Lung (tissue), 12 donors: ENCODE data around the gene PDE6G. TPM values are rescaled to one million over a fixed set of nuclear protein-coding genes. Genes with fewer than 3 reads are reported as not detected.
A peak's percentile ranks its signal among the peaks of the same experiment; 100 is the strongest.

Experiments used
- ATAC-seq: fragments of 200-7000 bp; cut with Tn5 transposase; one replicate; pipeline ENCODE4 v1.9.1; 2020; ENCODE audit warnings: moderate number of reproducible peaks; ENCODE audit not compliant: insufficient read depth, low FRiP score
- DNase-seq, 3 donors: peaks; one replicate each; pipeline ENCODE4 v3.0.0-alpha.2; 2013 to 2017
- H3K27ac ChIP-seq, 2 donors: one replicate each; pipeline ENCODE4 v1.5.1; 2013; ENCODE audit warnings: mild to moderate bottlenecking in 2 of 2, moderate library complexity in 2 of 2, control low read depth in 1 of 2, inconsistent platforms in 1 of 2, low read depth in 1 of 2, low read length in 1 of 2
- H3K27me3 ChIP-seq, 3 donors: one replicate each; pipeline ENCODE4 v1.5.1; 2013; ENCODE audit warnings: low read length in 2 of 3; ENCODE audit not compliant: control insufficient read depth in 3 of 3, insufficient read depth in 3 of 3
- H3K36me3 ChIP-seq, 4 donors: one replicate each; pipeline ENCODE4 v1.5.1; 2013; ENCODE audit warnings: low read length in 4 of 4, mild to moderate bottlenecking in 1 of 4, moderate library complexity in 1 of 4; ENCODE audit not compliant: control insufficient read depth in 4 of 4, insufficient read depth in 4 of 4
- H3K4me1 ChIP-seq, 5 donors: one replicate each; pipeline ENCODE4 v1.5.1; 2013; ENCODE audit warnings: low read length in 5 of 5, mild to moderate bottlenecking in 2 of 5, moderate library complexity in 1 of 5; ENCODE audit not compliant: control insufficient read depth in 5 of 5, insufficient read depth in 5 of 5
- H3K4me3 ChIP-seq: one replicate; pipeline ENCODE4 v1.5.1; 2013; ENCODE audit warnings: mild to moderate bottlenecking, control low read depth, moderate library complexity
- H3K9ac ChIP-seq, 2 donors: one replicate each; pipeline ENCODE4 v1.5.1; 2013; ENCODE audit warnings: low read length in 2 of 2, control low read depth in 1 of 2; ENCODE audit not compliant: insufficient read depth in 1 of 2
- H3K9me3 ChIP-seq, 4 donors: one replicate each; pipeline ENCODE4 v1.5.1; 2013; ENCODE audit warnings: low read length in 3 of 4, mild to moderate bottlenecking in 1 of 4, moderate library complexity in 1 of 4; ENCODE audit not compliant: control insufficient read depth in 4 of 4, insufficient read depth in 3 of 4
- WGBS, 2 donors: extraction: QIAGEN DNeasy Blood & Tissue Kit; methylation state at CpG; one replicate each; pipeline ENCODE4 v1.1.7; 2013; 5-methylcytosine and 5-hydroxymethylcytosine counted together
- polyA plus RNA-seq, 2 donors: library from polyadenylated mRNA; stranded (reverse); fragments of 200-250 nt; gene quantifications; one replicate each; pipeline ENCODE4 v1.2.1, GENCODE V29; 2013
- total RNA-seq, 2 donors: library from RNA; depleted of rRNA in 1 of 2; stranded (reverse); fragments of >200 nt in 1 of 2; gene quantifications; one replicate each; pipeline ENCODE4 v1.2.1, GENCODE V29; 2014 to 2021
- TF ChIP-seq, protein P1 (sequence below): IDR thresholded peaks from 2 replicates; pipeline ENCODE4 v1.5.1; 2012; ENCODE audit warnings: mild to moderate bottlenecking; ENCODE audit errors: control extremely low read depth, extremely low read depth
- donor health status: control.
- donor health status: control.
- donor health status: Bipolar disorder and iron deficiency.
- donor health status: healthy.
- donor health status: DM: yes; HTN: yes; CAD: no.

PDE6G gene
- total and polyA plus RNA-seq, 4 donors = 1.8 to 2.1 (median 1.8) TPM; not detected in 1

DNA sequence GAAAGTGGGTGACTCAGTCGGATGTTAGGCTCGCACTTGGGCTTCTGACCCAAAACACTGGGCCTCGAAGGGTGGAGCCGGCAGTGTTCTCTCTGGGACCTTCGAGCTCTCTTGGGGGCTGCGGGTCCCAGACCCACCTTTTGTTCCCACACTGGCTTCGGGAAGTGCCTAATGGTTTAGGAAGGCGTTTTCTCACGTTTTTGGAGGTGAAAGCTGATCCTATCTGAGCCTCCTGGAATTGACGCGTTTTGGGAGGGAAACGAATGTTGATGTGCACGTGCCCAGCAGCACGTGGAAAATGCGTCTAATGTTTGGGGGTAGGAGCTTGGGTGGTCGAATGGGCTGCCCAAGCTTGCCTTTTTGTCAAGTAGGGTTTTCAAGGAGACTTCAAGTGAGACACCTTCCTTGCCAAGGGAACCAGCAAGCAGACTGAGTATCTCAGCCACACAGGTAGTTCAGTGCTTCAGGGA is 28.1 kb upstream of the PDE6G start:
- DNase-seq (no peak), ATAC-seq (peak; percentile 48)
- Histone ChIP-seq H3K27ac (peak overlapping the region; percentile 87 to 94), H3K36me3 (peaks cover 2 to 43% (median 13%) of the 10 kb centered on the region in 4 donors), H3K4me3 (peak overlapping the region; percentile 88), H3K9me3 (no peaks in the 10 kb centered on the region), H3K27me3 (no peaks in the 10 kb centered on the region), H3K4me1 (peaks cover 0 to 24% (median 5%) of the 10 kb centered on the region in 5 donors), H3K9ac (peak overlapping the region; percentile 55 to 63)
- WGBS, 2 donors = 3% methylated on average over 16 of the region's 16 CpGs
- TF ChIP-seq, protein P1, sequence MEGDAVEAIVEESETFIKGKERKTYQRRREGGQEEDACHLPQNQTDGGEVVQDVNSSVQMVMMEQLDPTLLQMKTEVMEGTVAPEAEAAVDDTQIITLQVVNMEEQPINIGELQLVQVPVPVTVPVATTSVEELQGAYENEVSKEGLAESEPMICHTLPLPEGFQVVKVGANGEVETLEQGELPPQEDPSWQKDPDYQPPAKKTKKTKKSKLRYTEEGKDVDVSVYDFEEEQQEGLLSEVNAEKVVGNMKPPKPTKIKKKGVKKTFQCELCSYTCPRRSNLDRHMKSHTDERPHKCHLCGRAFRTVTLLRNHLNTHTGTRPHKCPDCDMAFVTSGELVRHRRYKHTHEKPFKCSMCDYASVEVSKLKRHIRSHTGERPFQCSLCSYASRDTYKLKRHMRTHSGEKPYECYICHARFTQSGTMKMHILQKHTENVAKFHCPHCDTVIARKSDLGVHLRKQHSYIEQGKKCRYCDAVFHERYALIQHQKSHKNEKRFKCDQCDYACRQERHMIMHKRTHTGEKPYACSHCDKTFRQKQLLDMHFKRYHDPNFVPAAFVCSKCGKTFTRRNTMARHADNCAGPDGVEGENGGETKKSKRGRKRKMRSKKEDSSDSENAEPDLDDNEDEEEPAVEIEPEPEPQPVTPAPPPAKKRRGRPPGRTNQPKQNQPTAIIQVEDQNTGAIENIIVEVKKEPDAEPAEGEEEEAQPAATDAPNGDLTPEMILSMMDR = no peak

DNA sequence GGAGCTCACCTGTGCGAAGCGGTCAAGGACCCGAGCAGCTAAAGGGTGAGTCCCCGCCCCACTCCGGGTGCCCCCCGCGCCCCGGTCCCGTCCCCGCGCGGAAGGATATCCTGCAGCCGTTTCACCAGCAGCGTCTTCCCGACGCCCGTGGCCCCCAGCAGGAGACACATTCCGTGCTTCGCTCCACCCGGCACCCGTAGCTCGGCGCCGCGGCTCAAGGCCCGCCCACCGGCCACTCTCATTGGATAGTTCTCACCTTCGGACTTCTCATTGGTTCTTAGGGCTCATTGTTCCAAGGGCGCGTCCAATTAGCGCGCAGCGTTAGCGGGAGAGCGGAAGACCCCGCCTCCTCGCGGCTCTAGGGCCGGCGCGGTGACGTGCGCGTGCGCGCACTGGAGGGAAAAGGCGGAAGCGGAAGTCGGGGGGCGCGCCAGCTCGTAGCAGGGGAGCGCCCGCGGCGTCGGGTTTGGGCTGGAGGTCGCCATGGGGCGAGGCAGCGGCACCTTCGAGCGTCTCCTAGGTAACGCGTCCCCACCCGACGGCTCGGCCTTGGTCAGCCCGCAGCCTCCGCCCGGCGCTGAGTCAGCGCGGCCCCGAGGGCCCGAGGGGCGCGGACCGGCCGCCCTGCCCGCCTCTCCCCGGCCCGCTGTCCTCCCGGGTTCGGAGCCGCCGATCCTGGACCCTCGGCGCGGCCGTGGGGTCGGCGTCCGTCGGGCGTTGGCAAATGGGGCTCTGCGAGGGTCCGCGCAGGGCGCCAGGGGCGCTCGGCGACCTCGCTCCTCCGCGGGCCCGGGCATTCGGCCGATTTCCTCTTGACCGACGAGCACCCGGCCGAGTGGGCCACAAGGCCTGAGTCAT is 27.5 kb upstream of the PDE6G start, which contains the start of the genes ARL16 and HGS:
Gene ARL16 (minus strand): TSS at position 214 of the 858 bp plus-strand sequence. CDS start 44 bp downstream, at position 170.
Gene HGS (plus strand): TSS at position 428 of the 858 bp plus-strand sequence. CDS start 56 bp downstream, at position 484.
- Histone ChIP-seq H3K9me3 (no peaks in the 10 kb centered on the region), H3K27ac (peak within 1 kb of the TSS; percentile 87 to 94), H3K36me3 (peaks cover 0 to 36% (median 12%) of the 10 kb centered on the region in 4 donors), H3K9ac (peak within 1 kb of the TSS; percentile 63 to 81), H3K4me3 (peak within 1 kb of the TSS; percentile 91), H3K4me1 (peaks cover 0 to 24% (median 5%) of the 10 kb centered on the region in 5 donors), H3K27me3 (no peaks in the 10 kb centered on the region)
- 0 to 1% methylated on average over 67 to 112 of the region's 112 CpGs for WGBS, 2 donors
- DNase-seq (peak; percentile 99 to 100 (median 99)), ATAC-seq (peak; percentile 98)
- TF ChIP-seq, protein P1 = no peak

DNA sequence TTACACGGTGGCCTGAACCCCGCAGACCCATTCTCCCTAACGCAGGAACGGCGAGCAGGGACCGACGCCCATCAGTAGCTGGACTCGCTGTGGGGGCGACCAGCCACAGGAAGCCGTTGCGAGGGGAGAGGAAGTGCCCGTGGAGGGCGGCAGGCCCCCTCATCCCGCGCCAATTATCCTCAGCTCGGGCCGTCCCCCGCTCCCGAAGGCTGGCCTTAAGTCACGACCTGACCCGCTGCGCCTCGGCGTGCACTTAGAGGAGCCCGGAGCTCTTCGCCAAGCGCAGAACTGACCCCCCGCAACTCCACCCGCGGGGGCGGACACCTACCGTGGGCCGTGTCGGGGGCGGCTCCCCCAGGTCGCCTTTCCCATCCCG is 26.9 kb upstream of the PDE6G start:
- ATAC-seq (no peak), DNase-seq (no peak)
- Histone ChIP-seq H3K9me3 (no peaks in the 10 kb centered on the region), H3K4me3 (peak overlapping the region; percentile 91), H3K27me3 (no peaks in the 10 kb centered on the region), H3K9ac (peak overlapping the region; percentile 57 to 81), H3K4me1 (peaks cover 0 to 24% (median 5%) of the 10 kb centered on the region in 5 donors), H3K36me3 (peaks cover 0 to 30% (median 6%) of the 10 kb centered on the region in 4 donors), H3K27ac (peak overlapping the region; percentile 58 to 76)
- TF ChIP-seq, protein P1 = no peak
- WGBS, 2 donors = 0 to 1% methylated on average over 32 to 37 of the region's 37 CpGs
